Measurements from ENCODE around the gene OR4E2. TPM values are rescaled to one million over a fixed set of nuclear protein-coding genes. Genes with fewer than 3 reads are reported as not detected.

Gene OR4E2
- total RNA-seq, 4 donors from 2014 or later = not detected

DNA sequence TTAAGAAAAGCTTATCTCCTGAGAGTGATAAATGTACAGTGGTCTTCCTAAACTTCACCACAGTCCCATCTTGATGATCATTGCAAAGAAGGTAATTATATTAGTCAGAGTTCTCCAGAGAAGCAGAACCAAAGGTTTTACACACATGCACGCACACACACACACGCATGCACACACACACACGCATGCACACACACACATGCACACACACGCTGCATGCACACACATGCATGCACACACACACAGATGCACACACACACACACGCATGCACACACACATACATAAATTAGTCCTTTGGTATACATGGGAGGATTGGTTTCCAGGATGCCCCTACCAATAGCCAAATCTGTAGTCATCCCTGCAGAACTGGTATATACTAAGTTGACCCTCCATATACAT is 580 bp downstream of the OR4E2 start:
- 92 to 94% methylated on average over 5 of the region's 5 CpGs for WGBS, 2 donors
- H3K4me3 ChIP-seq (ENCODE audit: low read depth, poor library complexity, severe bottlenecking) = no peak overlapping the region
- intact Hi-C loops (cut with DNase I; ENCODE audit: low total_unique reads) = no loop called here
- DNase-seq (ENCODE audit: low spot score in 2 of 2) = no peak
- TF ChIP-seq, protein P1, sequence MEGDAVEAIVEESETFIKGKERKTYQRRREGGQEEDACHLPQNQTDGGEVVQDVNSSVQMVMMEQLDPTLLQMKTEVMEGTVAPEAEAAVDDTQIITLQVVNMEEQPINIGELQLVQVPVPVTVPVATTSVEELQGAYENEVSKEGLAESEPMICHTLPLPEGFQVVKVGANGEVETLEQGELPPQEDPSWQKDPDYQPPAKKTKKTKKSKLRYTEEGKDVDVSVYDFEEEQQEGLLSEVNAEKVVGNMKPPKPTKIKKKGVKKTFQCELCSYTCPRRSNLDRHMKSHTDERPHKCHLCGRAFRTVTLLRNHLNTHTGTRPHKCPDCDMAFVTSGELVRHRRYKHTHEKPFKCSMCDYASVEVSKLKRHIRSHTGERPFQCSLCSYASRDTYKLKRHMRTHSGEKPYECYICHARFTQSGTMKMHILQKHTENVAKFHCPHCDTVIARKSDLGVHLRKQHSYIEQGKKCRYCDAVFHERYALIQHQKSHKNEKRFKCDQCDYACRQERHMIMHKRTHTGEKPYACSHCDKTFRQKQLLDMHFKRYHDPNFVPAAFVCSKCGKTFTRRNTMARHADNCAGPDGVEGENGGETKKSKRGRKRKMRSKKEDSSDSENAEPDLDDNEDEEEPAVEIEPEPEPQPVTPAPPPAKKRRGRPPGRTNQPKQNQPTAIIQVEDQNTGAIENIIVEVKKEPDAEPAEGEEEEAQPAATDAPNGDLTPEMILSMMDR (IDR thresholded peaks at IDR 0.05) = no peak
- no peak for TF ChIP-seq POLR2A (IDR thresholded peaks at IDR 0.05)

DNA sequence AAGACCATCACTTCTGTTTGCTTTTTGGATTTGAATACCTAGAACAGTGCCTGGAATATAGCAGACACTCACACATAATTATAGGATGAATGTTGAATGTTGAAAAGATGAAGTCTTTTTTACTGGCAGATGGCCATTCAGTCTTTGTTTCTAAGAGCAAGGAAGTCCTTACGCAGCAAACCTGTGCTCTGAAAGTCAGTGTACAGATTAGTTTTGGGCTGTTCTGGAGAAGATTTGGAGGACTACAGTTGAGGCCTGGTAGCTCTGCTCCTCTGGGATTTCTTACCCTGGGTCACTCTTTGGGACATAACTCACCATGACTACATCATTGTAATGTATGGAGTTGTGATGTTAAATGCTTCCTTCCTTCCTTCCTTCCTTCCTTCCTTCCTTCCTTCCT is 3.3 kb downstream of the OR4E2 start:
- no peak for DNase-seq (ENCODE audit: low spot score in 2 of 2)
- H3K4me3 ChIP-seq (ENCODE audit: low read depth, poor library complexity, severe bottlenecking) = no peak overlapping the region
- intact Hi-C loops (cut with DNase I; ENCODE audit: low total_unique reads) = no loop called here
- WGBS, 2 donors = 83 to 91% methylated on average over 1 of the region's 1 CpG
- TF ChIP-seq, protein P1 (IDR thresholded peaks at IDR 0.05) = no peak
- TF ChIP-seq POLR2A (IDR thresholded peaks at IDR 0.05) = no peak

DNA sequence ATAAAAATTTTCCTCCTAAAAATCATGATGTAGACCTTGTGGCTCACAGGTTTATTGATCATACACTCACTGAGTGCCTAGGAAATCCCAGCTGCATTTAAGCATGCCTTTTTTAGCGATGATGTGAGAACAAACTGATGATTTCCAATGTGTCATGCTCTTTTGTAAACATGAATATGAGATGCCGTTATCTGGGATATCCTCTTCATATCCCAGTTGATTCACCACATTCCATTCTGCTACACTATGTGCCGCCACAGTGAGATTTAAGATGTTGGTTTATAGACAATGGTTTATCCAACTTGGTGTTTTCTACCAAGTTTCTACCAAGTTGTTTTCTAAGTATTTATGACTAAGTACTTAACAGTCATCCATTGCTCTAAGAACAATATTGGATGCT is 14.7 kb downstream of the OR4E2 start:
- WGBS, 2 donors = 76 to 77% methylated on average over 3 of the region's 3 CpGs
- TF ChIP-seq, protein P1 (IDR thresholded peaks at IDR 0.05) = no peak

DNA sequence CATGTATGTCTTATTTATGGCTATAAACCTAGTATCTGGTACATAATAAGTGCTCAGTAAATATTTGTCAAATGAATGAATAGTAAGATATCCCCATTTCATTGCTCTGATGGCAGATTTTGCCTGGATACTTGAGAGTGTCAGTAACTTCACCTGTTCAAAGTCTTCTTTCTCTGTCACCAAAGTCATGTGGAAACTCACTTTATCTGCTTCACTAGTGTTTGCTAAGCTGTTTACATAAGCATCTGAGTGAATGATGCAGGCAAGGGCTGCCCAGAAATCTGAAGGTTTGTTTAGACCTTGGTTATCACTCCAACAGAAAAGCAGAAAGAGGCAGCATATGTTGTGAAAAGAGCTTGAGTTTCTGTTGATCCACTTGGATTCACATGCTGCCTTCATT is 15.6 kb downstream of the OR4E2 start:
- intact Hi-C loops (cut with DNase I; ENCODE audit: low total_unique reads) = no loop called here
- no peak for DNase-seq (ENCODE audit: low spot score in 2 of 2)
- H3K4me3 ChIP-seq (ENCODE audit: low read depth, poor library complexity, severe bottlenecking) = no peak overlapping the region
- no peak for TF ChIP-seq POLR2A (IDR thresholded peaks at IDR 0.05)
- TF ChIP-seq, protein P1 (IDR thresholded peaks at IDR 0.05) = no peak

More for the DNA sequence above, 14.7 kb downstream of the OR4E2 start:
- no peak for DNase-seq (ENCODE audit: low spot score in 2 of 2)
- intact Hi-C loops (cut with DNase I; ENCODE audit: low total_unique reads) = no loop called here
- no peak overlapping the region for H3K4me3 ChIP-seq (ENCODE audit: low read depth, poor library complexity, severe bottlenecking)

- intact Hi-C loops (cut with DNase I; ENCODE audit: low total_unique reads) = no loop called here
- no peak overlapping the region for H3K4me3 ChIP-seq (ENCODE audit: low read depth, poor library complexity, severe bottlenecking)
- DNase-seq (ENCODE audit: low spot score in 2 of 2) = no peak
- 47 to 53% methylated on average over 2 of the region's 2 CpGs for WGBS, 2 donors
- TF ChIP-seq, protein P1 (IDR thresholded peaks at IDR 0.05) = no peak
- no peak for TF ChIP-seq POLR2A (IDR thresholded peaks at IDR 0.05)
Observed at GRCh38 chr14:21671371-21671770, 17.7 kb downstream of the OR4E2 start.

- TF ChIP-seq POLR2A (IDR thresholded peaks at IDR 0.05) = no peak
- TF ChIP-seq, protein P1 (IDR thresholded peaks at IDR 0.05) = no peak
- intact Hi-C loops (cut with DNase I; ENCODE audit: low total_unique reads) = no loop called here
- no peak for DNase-seq (ENCODE audit: low spot score in 2 of 2)
- H3K4me3 ChIP-seq (ENCODE audit: low read depth, poor library complexity, severe bottlenecking) = no peak overlapping the region
- 93% methylated on average over 1 of the region's 1 CpG for WGBS, 2 donors
Observed at GRCh38 chr14:21672116-21672515, 18.5 kb downstream of the OR4E2 start.
